Keratinocyte (primary cell): Measurements from ENCODE around the gene SPTSSB. TPM values are rescaled to one million over a fixed set of nuclear protein-coding genes. Genes with fewer than 3 reads are reported as not detected.

Experiments
- DNase-seq: peaks from one replicate; pipeline ENCODE4 v3.0.0-alpha.2; 2011; ENCODE audit warnings: low read depth, missing footprints, low spot score
- FAIRE-seq: peaks from 2 replicates; lab custom pipeline; 2011; peaks lifted over from hg19 to GRCh38; lab: Jason Lieb, UNC
- H2AFZ ChIP-seq: 2 replicates; pipeline ENCODE4 v1.6.0; 2012; ENCODE audit warnings: low read length, control low read depth, inconsistent platforms; ENCODE audit not compliant: control insufficient read depth
- H3K27ac ChIP-seq: 2 replicates; pipeline ENCODE4 v1.5.1; 2011; ENCODE audit warnings: low read length; ENCODE audit not compliant: control insufficient read depth, insufficient read depth
- H3K27me3 ChIP-seq: 3 replicates; pipeline ENCODE4 v1.6.0; 2011; ENCODE audit warnings: low read length; ENCODE audit not compliant: control insufficient read depth, insufficient read depth; ENCODE audit errors: extremely low read depth
- H3K36me3 ChIP-seq, 2 experiments: 2 replicates in 1 of 2; 3 replicates in 1 of 2; pipeline ENCODE4 v1.5.1; 2011; ENCODE audit warnings: low read length in 2 of 2, mild to moderate bottlenecking in 1 of 2; ENCODE audit not compliant: control insufficient read depth in 2 of 2, insufficient read depth in 2 of 2; ENCODE audit errors: extremely low read depth in 1 of 2
- H3K4me1 ChIP-seq: 3 replicates; pipeline ENCODE4 v1.5.1; 2011; ENCODE audit warnings: low read length; ENCODE audit not compliant: control insufficient read depth, insufficient read depth; ENCODE audit errors: extremely low read depth
- H3K4me2 ChIP-seq: 3 replicates; pipeline ENCODE4 v1.6.0; 2011; ENCODE audit warnings: low read depth, low read length; ENCODE audit not compliant: control insufficient read depth, insufficient read depth; ENCODE audit errors: extremely low read depth
- H3K4me3 ChIP-seq, 3 experiments: fragments of 200-600 bp in 1 of 3; sonication (generic) in 1 of 3; 2 replicates in 2 of 3; 3 replicates in 1 of 3; pipeline ENCODE4 v1.5.1; 2011 to 2016; ENCODE audit warnings: low read length in 3 of 3, mild to moderate bottlenecking in 3 of 3, control low read depth in 2 of 3, inconsistent platforms in 1 of 3, low read depth in 1 of 3, mixed read lengths in 1 of 3, mixed run types in 1 of 3, moderate library complexity in 1 of 3; ENCODE audit not compliant: control insufficient read depth in 2 of 3, insufficient read depth in 2 of 3; ENCODE audit errors: extremely low read depth in 1 of 3
- H3K79me2 ChIP-seq: 2 replicates; pipeline ENCODE4 v1.6.0; 2012; ENCODE audit warnings: low read length; ENCODE audit not compliant: control insufficient read depth, insufficient read depth
- H3K9ac ChIP-seq: 3 replicates; pipeline ENCODE4 v1.6.0; 2011; ENCODE audit warnings: low read length; ENCODE audit not compliant: control insufficient read depth, insufficient read depth; ENCODE audit errors: extremely low read depth
- H3K9me1 ChIP-seq: 3 replicates; pipeline ENCODE4 v1.6.0; 2011; ENCODE audit warnings: low read length; ENCODE audit not compliant: control insufficient read depth, insufficient read depth; ENCODE audit errors: extremely low read depth
- H3K9me3 ChIP-seq: 2 replicates; pipeline ENCODE4 v1.5.1; 2012; ENCODE audit warnings: low read depth, low read length; ENCODE audit not compliant: control insufficient read depth
- H4K20me1 ChIP-seq: 3 replicates; pipeline ENCODE4 v1.6.0; 2011; ENCODE audit warnings: low read length; ENCODE audit not compliant: control insufficient read depth, insufficient read depth; ENCODE audit errors: extremely low read depth
- CTCF ChIP-seq, 3 experiments: IDR thresholded peaks in 1 of 3; conservative IDR thresholded peaks in 1 of 3; optimal IDR thresholded peaks in 1 of 3; 2 replicates in 2 of 3; 3 replicates in 1 of 3; pipeline versions ENCODE3 to v1.5.1; 2011; ENCODE audit warnings: low read length in 3 of 3, mild to moderate bottlenecking in 3 of 3, moderate library complexity in 2 of 3, control low read depth in 1 of 3, inconsistent platforms in 1 of 3; ENCODE audit not compliant: insufficient read depth in 2 of 3; ENCODE audit errors: extremely low read depth in 1 of 3
- EZH2 ChIP-seq: IDR thresholded peaks from one replicate; pipeline ENCODE4 v1.6.1; 2012; ENCODE audit warnings: inconsistent platforms, mild to moderate bottlenecking, low read length, moderate library complexity
- dilution Hi-C: fragments of 300-500 bp; cut with MboI; formaldehyde crosslinking; loops from one replicate; pipeline ENCODE4 v1.7.0; 2020; ENCODE audit warnings: low sequenced_read_pairs; ENCODE audit not compliant: extremely low pct_ligation_motif_present
- polyA plus RNA-seq, 5 experiments: library from polyadenylated mRNA; depleted of rRNA in 3 of 5; stranded (reverse) in 3 of 5; stranded (forward) in 1 of 5; unstranded in 1 of 5; fragments of >200 nt; gene quantifications; 1 replicate in 1 of 5; 2 replicates in 3 of 5; 3 replicates in 1 of 5; pipeline versions ENCODE4 v1.2.1 to v1.2.3, GENCODE V29; 2011 to 2012; ENCODE audit warnings: missing spikeins in 2 of 5, low read depth in 1 of 5, low replicate concordance in 1 of 5

SPTSSB gene
- polyA plus RNA-seq, 1 donor (not counting 4 experiments of a cell fraction or from before 2014, with no cell fraction given) = 2.6 TPM

- Histone ChIP-seq H3K9ac (no peak overlapping the region), H3K9me1 (no peaks in the 10 kb centered on the region), H3K4me1 (no peaks in the 10 kb centered on the region), H4K20me1 (no peaks in the 10 kb centered on the region), H3K27ac (no peak overlapping the region), H3K36me3 (no peaks in the 10 kb centered on the region), H2AFZ (no peak overlapping the region), H3K79me2 (no peaks in the 10 kb centered on the region), H3K9me3 (no peaks in the 10 kb centered on the region), H3K4me2 (no peak overlapping the region), H3K27me3 (no peaks in the 10 kb centered on the region), H3K4me3 (no peak overlapping the region)
- DNase-seq = no peak
- no peak for FAIRE-seq
- dilution Hi-C loops = no loop called here
- no peak for TF ChIP-seq EZH2
- TF ChIP-seq CTCF (optimal IDR thresholded peaks at IDR 0.05 in 1 of 3, IDR thresholded peaks at IDR 0.05 in 1 of 3, conservative IDR thresholded peaks at IDR 0.05 in 1 of 3; ENCODE audit: extremely low read depth in 1 of 3, insufficient read depth in 2 of 3, low read length in 3 of 3) = no peak
Observed at GRCh38 chr3:161322781-161323568, 48.3 kb downstream of the SPTSSB start.

- Histone ChIP-seq H3K4me2 (no peak overlapping the region), H3K27ac (no peak overlapping the region), H2AFZ (no peak overlapping the region), H3K36me3 (no peaks in the 10 kb centered on the region), H3K4me1 (peaks cover 10% of the 10 kb centered on the region), H3K27me3 (no peaks in the 10 kb centered on the region), H4K20me1 (no peaks in the 10 kb centered on the region), H3K4me3 (no peak overlapping the region), H3K9me3 (no peaks in the 10 kb centered on the region), H3K9me1 (no peaks in the 10 kb centered on the region), H3K9ac (no peak overlapping the region), H3K79me2 (no peaks in the 10 kb centered on the region)
- FAIRE-seq (no peak), DNase-seq (no peak)
- TF ChIP-seq CTCF (optimal IDR thresholded peaks at IDR 0.05 in 1 of 3, IDR thresholded peaks at IDR 0.05 in 1 of 3, conservative IDR thresholded peaks at IDR 0.05 in 1 of 3; ENCODE audit: extremely low read depth in 1 of 3, insufficient read depth in 2 of 3, low read length in 3 of 3) (no peak), EZH2 (no peak)
- dilution Hi-C loops = no loop called here
Observed at GRCh38 chr3:161320837-161321236, 50.5 kb downstream of the SPTSSB start.
